ENCODE results near the gene CPAMD8. TPM values are rescaled to one million over a fixed set of nuclear protein-coding genes. Genes with fewer than 3 reads are reported as not detected.

Gene CPAMD8
- total RNA-seq, result 0.97 and 1.1 TPM in 2 replicates

DNA sequence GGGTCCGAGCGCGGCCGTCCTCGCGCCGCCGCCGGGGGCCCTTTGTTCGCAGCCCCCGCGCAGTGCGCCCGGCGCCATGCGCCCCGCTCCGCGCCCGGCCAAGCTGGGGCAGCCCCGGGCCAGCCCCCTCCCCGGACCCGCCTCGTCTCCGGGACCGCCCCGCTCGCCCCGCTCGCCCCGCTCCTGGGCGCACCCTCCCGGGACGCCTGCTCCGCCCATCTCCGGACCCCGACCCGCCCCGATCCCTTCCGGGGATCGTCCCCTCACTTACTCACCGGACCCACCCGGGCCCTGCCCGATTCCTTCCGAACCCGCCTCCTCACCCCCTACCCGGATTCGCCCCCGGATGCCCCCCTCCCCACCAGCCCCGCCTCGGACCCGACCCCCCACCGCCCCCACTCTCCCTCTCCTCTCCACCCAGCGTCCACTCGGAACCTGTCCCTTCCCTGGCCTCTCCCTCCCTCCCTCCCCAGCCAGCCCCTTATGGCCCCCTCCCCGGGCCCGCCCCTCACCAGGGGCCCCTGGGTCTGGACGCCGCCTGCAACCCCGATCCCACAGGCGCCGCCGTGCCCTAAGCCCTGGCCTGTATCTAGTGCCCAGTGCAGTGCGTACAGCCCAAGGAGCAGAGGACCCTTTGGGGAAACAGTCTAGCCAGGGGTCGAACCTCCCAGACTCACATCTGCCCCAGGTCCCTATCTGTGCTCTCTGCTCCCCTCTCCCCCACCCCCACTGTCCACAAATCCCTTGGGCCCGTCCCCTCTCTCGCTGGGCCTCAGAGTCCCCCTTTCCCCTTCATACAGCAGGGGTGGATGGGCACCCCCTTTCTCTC, at the start of gene CPAMD8:
CPAMD8 (minus strand) TSS at position 105 of the 829 bp plus-strand sequence. CDS start 168 bp downstream, outside the sequence.

DNA sequence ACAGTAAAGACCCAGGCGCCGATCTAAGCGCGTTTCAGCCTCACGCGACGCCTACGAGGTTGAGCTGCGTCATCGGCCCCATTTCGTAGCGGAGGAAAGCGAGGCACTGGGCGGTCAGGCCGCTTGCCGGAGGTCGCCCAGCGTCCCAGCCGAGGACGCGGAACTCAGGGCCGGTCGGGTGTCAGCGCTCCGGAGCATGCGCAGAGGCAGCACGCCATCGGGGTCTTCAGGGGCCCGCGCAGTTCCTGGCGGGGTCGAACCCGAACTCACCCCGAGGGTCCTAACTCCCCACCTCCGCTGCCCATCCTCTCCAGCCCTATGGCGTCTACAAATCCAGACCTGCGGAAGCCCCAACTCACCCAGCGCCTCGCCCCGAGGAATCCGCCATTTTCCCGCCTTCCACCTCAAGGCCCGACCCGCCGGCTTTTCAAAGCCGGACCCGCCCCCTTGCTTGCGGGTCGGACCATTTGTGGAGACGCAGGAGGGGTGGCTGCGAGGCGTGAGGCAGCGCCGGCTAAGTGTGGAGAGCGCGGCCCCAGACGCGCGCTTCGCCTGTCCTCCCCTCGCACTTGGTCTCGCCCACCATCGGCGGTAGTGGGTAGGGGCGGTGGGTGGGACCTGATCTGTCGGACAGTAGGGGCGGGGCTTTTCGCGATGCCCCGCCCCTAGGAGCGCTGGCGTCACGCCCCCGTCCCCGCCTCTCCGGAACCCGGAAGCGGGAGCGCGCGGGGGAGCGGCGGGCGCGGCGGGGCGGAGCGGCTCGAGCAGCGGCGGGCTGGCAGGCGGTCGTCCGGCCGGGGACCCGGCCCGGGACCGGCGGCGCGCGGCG, 48.6 kb upstream of the CPAMD8 start, which contains the start of the genes HAUS8 and MYO9B:
HAUS8 (minus strand) TSS at position 418 of the 829 bp plus-strand sequence; CDS start at position 388, 30 bp downstream.
MYO9B (plus strand) TSS at position 743 of the 829 bp plus-strand sequence. CDS start 25,941 bp downstream, outside the sequence.

DNA sequence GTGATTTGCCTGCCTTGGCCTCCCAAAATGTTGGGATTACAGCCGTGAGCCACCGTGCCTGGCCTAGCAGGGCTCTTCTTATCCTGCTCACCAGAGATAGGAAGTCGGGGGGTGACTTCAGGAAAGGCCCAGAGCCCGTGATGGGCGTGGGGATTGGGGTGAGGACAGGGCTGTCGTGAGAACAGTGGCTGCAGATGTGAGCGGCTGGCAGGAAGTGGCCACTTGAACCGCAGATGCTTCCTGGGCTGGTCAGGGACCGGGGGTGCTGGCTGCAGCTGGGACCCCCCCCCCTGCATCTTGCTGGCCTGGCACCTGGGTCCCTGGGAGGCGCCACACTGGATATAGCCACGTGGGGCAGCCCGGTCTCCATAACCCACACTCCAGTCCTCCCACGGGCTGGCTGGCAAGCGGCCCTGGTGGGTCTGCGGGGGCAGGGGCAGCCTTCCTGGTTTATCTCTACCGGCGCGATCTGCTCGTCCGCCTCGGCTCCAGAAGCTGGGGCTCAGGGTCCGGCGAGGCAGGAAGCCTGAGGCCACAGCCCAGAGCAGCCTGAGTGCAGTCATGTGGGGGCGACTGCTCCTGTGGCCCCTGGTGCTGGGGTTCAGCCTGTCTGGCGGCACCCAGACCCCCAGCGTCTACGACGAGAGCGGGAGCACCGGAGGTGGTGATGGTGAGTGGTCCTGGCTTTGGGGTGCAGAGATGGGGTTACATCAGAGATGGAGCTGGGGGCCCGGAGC, 137.8 kb downstream of the CPAMD8 start, which contains the start of gene F2RL3:
F2RL3 (plus strand) TSS at position 371 of the 737 bp plus-strand sequence; CDS start at position 562, 191 bp downstream.

Small RNA genes lying within 50 kb of the gene (small RNA-seq; reads per million reads assigned to genes)
- gene RN7SL823P (not detected), gene RN7SL835P (not detected)

Other genes starting within 250 kb of the CPAMD8 start
- gene SIN3B, start 197.4 kb downstream of the CPAMD8 start, total RNA-seq, result 31.1 and 44.6 TPM in 2 replicates
- 0.12 TPM in 1 of 2 replicates, not detected in the other for gene F2RL3, start 137.8 kb downstream of the CPAMD8 start, total RNA-seq
- gene HAUS8, start 48.6 kb upstream of the CPAMD8 start, total RNA-seq, result 1.3 and 1.6 TPM in 2 replicates
- 86.1 and 106 TPM in 2 replicates for gene MYO9B, start 49.0 kb upstream of the CPAMD8 start, total RNA-seq
- 18.2 and 20.9 TPM in 2 replicates for gene USE1, start 188.5 kb upstream of the CPAMD8 start, total RNA-seq
- 2.9 and 4.9 TPM in 2 replicates for gene OCEL1, start 199.4 kb upstream of the CPAMD8 start, total RNA-seq
- 42.7 and 48.3 TPM in 2 replicates for gene NR2F6, start 219.1 kb upstream of the CPAMD8 start, total RNA-seq
- not detected in 2 replicates for gene USHBP1, start 237.9 kb upstream of the CPAMD8 start, total RNA-seq
- 58.9 and 79.5 TPM in 2 replicates for gene BABAM1, start 240.6 kb upstream of the CPAMD8 start, total RNA-seq

Measured in hair follicle dermal papilla cell (primary cell).